Stimulated activated CD8-positive, alpha-beta memory T cell treated with anti-CD3 and anti-CD28 coated beads, Interleukin-12 subunit alpha, Interleukin-12 subunit beta, amount 100 ng/mL, for 24 hours (primary cell): ENCODE results near the gene GALNT9.
"Not testable (repeated sequence)": the region's sequence is repeated elsewhere in the genome, so short reads cannot be mapped to it uniquely, and the experiment has no call there.

Experiments used
- DNase-seq: peaks from one replicate; pipeline ENCODE4 v3.0.0-alpha.2; 2020; ENCODE audit errors: extremely low read depth

Gene GALNT9

GRCh38 chr12:132329036-132329719 lies at the start of gene GALNT9:
GALNT9 (minus strand) TSS chr12:132329589; CDS start chr12:132329203, 386 bp downstream.
- no peak for DNase-seq

DNA sequence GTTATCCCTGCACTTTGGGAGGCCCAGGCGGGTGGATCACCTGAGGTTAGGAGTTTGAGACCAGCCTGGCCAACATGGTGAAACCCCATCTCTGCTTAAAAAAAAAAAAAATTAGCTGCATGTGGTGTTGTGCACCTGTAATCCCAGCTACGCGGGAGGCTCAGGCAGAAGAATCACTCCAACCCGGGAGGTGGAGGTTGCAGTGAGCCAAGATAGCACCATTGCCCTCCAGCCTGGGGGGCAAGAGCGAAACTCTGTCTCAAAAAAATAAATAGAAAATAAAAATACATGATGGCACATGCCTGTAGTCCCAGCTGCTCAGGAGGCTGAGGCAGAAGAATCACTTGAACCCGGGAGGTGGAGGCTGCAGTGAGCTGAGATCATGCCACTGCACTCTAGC lies 49.7 kb upstream of the GALNT9 start:
- DNase-seq: not testable (repeated sequence)

DNA sequence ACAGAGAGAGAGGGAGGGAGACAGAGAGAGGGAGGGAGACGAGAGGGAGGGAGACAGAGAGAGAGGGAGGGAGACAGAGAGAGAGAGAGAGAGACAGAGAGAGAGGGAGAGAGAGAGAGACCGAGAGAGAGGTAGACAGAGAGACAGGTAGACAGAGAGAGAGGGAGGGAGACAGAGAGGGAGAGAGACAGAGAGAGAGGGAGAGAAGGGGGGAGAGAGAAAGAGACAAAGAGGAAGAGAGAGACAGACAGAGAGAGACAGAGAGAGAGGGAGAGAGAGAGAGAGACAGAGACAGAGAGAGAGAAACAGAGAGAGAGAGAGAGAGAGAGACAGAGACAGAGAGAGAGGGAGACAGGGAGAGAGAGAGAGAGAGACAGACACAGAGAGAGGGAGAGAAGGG lies 47.8 kb upstream of the GALNT9 start:
- DNase-seq: no peak

DNA sequence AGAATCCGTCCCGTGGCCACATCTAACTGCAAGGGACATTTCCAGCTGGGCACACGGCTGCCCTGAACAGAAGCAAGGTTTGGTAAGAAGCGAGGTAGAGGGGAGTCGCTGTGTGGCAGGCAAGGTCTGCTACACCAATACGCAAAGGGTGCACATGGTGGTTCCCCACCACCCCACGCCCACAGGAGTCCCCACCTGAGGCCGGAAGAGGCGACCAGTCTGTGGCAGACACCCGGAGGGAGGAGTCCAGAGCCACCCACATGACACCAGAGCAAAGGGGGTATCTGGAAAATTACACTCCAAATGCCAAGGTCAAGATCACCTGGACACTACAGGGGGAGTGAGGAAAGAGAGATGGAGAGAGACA lies 47.1 kb upstream of the GALNT9 start:
- DNase-seq: no peak

DNA sequence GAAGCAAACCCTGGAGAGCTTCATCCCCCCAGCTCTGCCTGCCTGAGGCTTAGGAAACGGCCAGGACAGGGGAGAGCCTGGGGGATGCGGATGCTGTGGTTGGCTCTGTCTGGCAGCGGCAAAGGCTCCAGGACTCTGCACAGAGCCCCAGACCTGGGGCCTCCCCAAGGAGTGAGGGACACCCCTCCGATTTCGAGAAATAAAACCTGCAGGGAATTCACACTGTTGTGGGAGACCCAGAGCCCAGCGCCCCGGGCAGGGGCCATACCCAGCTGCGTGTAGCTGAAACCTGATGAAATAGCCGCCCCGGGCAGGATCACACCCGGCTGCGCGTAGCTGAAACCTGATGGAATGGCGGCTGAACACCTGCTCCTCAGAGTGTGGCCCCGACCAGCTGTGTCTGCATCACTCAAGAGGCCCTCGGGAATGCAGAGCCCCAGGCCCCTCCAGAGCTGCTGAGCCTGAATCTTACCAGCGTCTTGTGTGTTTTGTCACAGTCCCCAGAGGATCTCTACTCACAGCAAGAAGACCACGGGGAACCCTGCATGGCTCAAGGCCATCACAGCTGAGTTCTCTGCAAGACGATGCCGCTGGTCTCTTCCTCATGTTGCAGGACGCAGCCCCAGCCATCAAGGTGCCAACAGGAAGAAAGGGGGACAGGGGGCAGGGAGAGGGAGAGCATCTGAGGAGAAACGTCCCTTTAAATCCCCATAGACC lies 46.5 kb upstream of the GALNT9 start:
- DNase-seq: no peak

GRCh38 chr12:132374612-132375445 lies 45.4 kb upstream of the GALNT9 start:
- DNase-seq: no peak

- DNase-seq: no peak
Observed at GRCh38 chr12:132373901-132374611, 44.7 kb upstream of the GALNT9 start.

GRCh38 chr12:132367852-132368251 lies 38.5 kb upstream of the GALNT9 start:
- DNase-seq: no peak

DNA sequence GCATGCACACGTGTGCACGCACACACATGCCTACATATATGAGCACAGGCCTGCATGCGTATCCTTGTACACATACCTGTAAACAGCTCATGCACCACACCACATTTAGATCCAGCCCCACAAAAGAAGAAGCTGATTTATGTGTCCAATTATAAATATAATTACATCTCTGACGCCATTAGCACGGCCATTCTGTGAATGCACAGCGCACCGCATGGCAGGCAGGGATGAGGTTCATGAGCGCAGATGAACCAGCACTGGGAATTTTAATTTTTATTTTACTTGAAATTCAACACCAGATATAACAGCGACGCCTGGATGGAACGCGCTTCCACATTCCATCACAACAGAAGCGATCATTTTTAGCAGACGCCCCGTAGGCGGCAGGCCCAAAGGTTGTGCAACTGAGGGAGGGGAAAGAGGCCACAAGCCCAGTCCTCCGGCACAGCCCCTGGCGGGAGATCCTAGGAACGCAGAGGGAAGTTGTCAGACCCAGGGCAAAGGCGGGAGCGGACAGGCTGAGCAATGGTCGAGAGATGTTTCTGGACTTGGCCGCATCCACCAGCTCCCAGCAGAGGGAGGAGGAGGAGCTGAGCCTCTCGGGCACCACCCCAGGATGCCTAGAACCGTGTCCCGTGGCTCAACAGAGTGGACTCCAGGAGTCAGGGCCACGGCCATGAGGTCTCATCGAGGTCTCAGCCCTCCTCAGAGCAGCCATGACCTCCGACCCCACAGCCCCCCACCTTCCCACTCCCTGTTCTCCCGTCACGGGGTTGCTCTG lies 37.9 kb upstream of the GALNT9 start:
- no peak for DNase-seq

- no peak for DNase-seq
Observed at GRCh38 chr12:132366341-132366861, 37.0 kb upstream of the GALNT9 start.

GRCh38 chr12:132365226-132365625 lies 35.8 kb upstream of the GALNT9 start:
- DNase-seq: no peak

GRCh38 chr12:132364348-132364902 lies 35.0 kb upstream of the GALNT9 start:
- no peak for DNase-seq

DNA sequence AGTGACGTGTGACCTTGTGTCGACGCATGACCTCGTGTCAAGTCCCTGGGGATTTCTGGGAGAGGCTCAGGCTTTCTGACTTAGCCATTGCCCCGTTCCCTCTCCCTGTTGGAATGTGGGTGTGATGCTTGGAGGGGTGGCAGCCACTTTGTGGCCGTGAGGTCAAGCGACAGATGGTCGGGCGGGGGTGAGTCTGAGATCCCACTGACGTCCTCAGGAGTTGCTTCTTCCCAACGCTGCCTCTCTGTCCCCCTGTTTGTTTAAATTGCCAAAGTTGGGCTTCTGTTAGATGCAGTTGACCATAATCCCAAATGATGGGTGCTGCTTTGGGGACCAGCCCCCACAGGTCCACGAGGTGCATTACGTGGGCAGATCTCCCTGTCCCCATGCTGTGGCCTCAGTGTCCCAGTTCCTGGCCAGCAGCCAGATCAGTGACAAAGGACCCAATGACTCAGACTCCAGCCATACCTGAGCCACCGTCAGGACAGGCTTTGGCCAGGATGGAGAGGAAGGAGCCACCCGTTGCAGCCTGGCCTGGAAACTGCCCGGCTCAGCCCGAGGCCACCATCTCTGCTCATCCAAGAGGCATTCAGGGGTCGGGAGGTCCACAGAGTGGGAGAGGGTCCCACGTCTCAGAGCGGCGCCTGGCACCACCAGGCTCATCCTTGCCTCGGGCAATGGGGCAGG lies 34.4 kb upstream of the GALNT9 start:
- no peak for DNase-seq

DNA sequence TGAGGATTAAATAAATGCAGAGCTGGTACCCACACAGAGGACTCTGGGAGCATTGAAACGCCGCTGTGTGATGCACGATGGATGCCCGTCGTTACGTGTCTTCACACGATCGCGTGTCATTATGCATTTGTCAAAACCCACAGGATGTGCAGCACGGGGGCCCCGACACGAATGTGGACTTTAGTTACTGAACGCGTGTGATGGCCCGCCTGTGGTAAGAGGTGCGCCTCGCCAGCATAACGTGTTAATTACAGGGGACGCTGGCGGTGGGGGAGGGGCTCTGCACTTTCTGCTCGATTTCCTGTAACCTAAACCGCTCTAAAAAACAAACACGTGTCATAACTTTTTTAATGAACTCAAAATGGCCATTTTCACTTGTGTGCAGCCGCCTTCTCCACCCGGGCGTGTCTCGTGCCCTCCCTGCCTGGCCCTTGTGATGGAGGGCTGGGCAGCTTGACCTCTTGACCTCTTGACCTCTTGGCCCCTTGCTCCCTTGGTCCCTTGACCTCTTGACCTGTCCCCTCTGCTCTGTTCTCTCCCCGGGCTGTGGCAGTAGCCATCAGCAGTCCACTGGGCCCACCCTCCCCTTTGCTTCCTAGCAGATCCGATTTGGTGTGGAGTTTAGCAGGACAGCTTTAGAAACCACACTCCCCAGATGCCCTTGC lies 33.7 kb upstream of the GALNT9 start:
- no peak for DNase-seq

DNA sequence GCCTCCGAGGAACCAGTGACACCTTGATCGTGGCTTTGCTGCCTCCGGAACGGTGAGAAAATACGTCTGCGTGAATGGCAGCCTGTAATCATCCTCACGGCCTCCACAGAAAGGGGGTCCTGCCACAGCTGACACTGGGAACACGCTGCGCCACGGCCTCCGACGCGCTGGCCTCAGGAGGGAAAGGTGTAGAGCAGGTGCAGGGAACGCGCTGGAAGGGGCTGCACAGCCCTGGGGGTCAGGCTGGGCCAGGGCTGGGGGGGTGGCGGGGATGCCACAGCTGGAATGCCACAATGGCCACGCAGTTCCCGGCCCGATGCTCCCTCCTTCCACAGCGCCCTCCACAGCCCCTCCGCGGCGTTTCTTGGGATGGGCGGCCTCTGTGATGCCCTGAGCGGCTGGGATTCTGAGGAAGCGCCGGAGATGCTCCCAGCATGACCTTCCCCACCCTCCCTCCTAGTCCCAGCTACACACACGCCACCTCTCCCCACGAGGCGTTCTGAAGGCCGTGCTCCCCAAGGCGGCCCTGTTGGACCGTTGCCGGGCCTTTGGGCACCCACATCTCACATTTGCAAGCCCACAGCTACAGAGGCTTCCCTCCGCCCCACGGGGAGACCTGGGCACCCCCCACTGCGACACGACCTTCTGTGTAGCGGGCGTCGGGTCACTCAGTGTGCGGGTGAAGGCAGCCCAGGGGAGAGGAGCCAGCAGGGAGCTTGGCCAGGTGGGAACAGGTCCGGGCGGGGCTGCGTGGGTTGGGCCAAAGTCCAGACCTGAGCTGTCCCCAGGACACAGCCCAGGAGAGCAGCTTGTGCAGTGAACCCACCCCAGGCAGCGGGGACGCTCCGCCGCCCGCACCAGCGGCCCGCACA lies 31.8 kb upstream of the GALNT9 start:
- no peak for DNase-seq

- DNase-seq: no peak
Observed at GRCh38 chr12:132360410-132360809, 31.0 kb upstream of the GALNT9 start.

- DNase-seq: no peak
Observed at GRCh38 chr12:132359971-132360370, 30.6 kb upstream of the GALNT9 start.

GRCh38 chr12:132359551-132359950 lies 30.2 kb upstream of the GALNT9 start:
- no peak for DNase-seq
